DND-41 (cell line): Measurements from ENCODE around the gene TEN1.

ENCODE experiments used
- ATAC-seq: fragments of 200-7000 bp; cut with Tn5 transposase; 3 replicates; pipeline ENCODE4 v1.9.1; 2021; ENCODE audit warnings: low read depth; ENCODE audit not compliant: insufficient read depth
- DNase-seq: peaks from one replicate; pipeline ENCODE4 v3.0.0-alpha.2; 2020
- H2AFZ ChIP-seq: 2 replicates; pipeline ENCODE4 v1.6.0; 2012; ENCODE audit warnings: low read depth, low read length
- H3K27ac ChIP-seq: 2 replicates; pipeline ENCODE4 v1.5.1; 2012; ENCODE audit warnings: low read length, inconsistent platforms
- H3K27me3 ChIP-seq: fragments of 200-600 bp; sonication (generic); 2 replicates; pipeline ENCODE4 v1.6.0; 2012; ENCODE audit warnings: low read length, mild to moderate bottlenecking, inconsistent platforms; ENCODE audit not compliant: insufficient read depth, poor library complexity
- H3K36me3 ChIP-seq: 2 replicates; pipeline ENCODE4 v1.5.1; 2012; ENCODE audit warnings: low read length, inconsistent platforms; ENCODE audit not compliant: insufficient read depth
- H3K4me1 ChIP-seq: 2 replicates; pipeline ENCODE4 v1.5.1; 2012; ENCODE audit warnings: mild to moderate bottlenecking, low read length; ENCODE audit not compliant: insufficient read depth
- H3K4me2 ChIP-seq: 2 replicates; pipeline ENCODE4 v1.6.0; 2012; ENCODE audit warnings: mild to moderate bottlenecking, moderate library complexity, low read length, inconsistent platforms; ENCODE audit not compliant: insufficient read depth
- H3K4me3 ChIP-seq, 2 experiments: fragments of 200-600 bp in 1 of 2; shearing (Covaris generic) in 1 of 2; 2 replicates each; pipeline ENCODE4 v1.5.1; 2012 to 2016; ENCODE audit warnings: inconsistent platforms in 2 of 2, low read length in 2 of 2, mild to moderate bottlenecking in 2 of 2, low read depth in 1 of 2, moderate library complexity in 1 of 2
- H3K79me2 ChIP-seq: 2 replicates; pipeline ENCODE4 v1.6.0; 2012; ENCODE audit warnings: low read length, inconsistent platforms; ENCODE audit not compliant: insufficient read depth
- H3K9ac ChIP-seq: 2 replicates; pipeline ENCODE4 v1.6.0; 2012; ENCODE audit warnings: low read depth, mild to moderate bottlenecking, inconsistent platforms, low read length, moderate library complexity
- H3K9me3 ChIP-seq: 2 replicates; pipeline ENCODE4 v1.5.1; 2012; ENCODE audit warnings: low read length, moderate library complexity, mild to moderate bottlenecking, inconsistent platforms; ENCODE audit not compliant: insufficient read depth, severe bottlenecking
- H4K20me1 ChIP-seq: 2 replicates; pipeline ENCODE4 v1.6.0; 2012; ENCODE audit warnings: low read length; ENCODE audit not compliant: insufficient read depth
- EZH2 ChIP-seq: IDR thresholded peaks from 3 replicates; pipeline ENCODE4 v1.6.1; 2012; ENCODE audit warnings: borderline replicate concordance, low read depth, mild to moderate bottlenecking, moderate library complexity, low read length, inconsistent platforms; ENCODE audit not compliant: severe bottlenecking
- TF ChIP-seq, protein P1 (sequence below): IDR thresholded peaks from 2 replicates; pipeline ENCODE4 v1.5.1; 2012; ENCODE audit warnings: borderline replicate concordance, low read length, moderate library complexity, mild to moderate bottlenecking; ENCODE audit not compliant: poor library complexity, severe bottlenecking; ENCODE audit errors: extremely low read depth

Gene TEN1

GRCh38 chr17:75950421-75950820 is 28.6 kb upstream of the TEN1 start:
- no peak overlapping the region for H3K9ac ChIP-seq
- H3K36me3 ChIP-seq, result peaks cover 76% of the 10 kb centered on the region
- no peaks in the 10 kb centered on the region for H3K9me3 ChIP-seq
- no peaks in the 10 kb centered on the region for H3K27me3 ChIP-seq
- TF ChIP-seq EZH2, result no peak
- TF ChIP-seq, protein P1, sequence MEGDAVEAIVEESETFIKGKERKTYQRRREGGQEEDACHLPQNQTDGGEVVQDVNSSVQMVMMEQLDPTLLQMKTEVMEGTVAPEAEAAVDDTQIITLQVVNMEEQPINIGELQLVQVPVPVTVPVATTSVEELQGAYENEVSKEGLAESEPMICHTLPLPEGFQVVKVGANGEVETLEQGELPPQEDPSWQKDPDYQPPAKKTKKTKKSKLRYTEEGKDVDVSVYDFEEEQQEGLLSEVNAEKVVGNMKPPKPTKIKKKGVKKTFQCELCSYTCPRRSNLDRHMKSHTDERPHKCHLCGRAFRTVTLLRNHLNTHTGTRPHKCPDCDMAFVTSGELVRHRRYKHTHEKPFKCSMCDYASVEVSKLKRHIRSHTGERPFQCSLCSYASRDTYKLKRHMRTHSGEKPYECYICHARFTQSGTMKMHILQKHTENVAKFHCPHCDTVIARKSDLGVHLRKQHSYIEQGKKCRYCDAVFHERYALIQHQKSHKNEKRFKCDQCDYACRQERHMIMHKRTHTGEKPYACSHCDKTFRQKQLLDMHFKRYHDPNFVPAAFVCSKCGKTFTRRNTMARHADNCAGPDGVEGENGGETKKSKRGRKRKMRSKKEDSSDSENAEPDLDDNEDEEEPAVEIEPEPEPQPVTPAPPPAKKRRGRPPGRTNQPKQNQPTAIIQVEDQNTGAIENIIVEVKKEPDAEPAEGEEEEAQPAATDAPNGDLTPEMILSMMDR, result no peak
- H3K4me2 ChIP-seq, result no peak overlapping the region
- 0 out of 2 replicates have a peak, but pooled peaks cover 5% of the 10 kb centered on the region for H3K4me1 ChIP-seq
- no peak overlapping the region for H3K4me3 ChIP-seq
- H2AFZ ChIP-seq, result no peak overlapping the region
- no peak overlapping the region for H3K27ac ChIP-seq
- no peaks in the 10 kb centered on the region for H4K20me1 ChIP-seq
- H3K79me2 ChIP-seq, result no peaks in the 10 kb centered on the region
- ATAC-seq, result no peak
- DNase-seq, result no peak

- Histone ChIP-seq H3K36me3 (peaks cover 78% of the 10 kb centered on the region), H3K9me3 (no peaks in the 10 kb centered on the region), H3K4me1 (0 out of 2 replicates have a peak, but pooled peaks cover 5% of the 10 kb centered on the region), H3K27me3 (no peaks in the 10 kb centered on the region), H2AFZ (no peak overlapping the region), H3K27ac (no peak overlapping the region), H3K79me2 (no peaks in the 10 kb centered on the region), H4K20me1 (no peaks in the 10 kb centered on the region), H3K4me2 (no peak overlapping the region), H3K9ac (no peak overlapping the region), H3K4me3 (no peak overlapping the region)
- TF ChIP-seq EZH2, result no peak
- TF ChIP-seq, protein P1, result no peak
- no peak for DNase-seq
- ATAC-seq, result 0 out of 3 replicates have a peak, but pooled peaks have one; percentile 19
Measured at GRCh38 chr17:75950855-75951554, 28.0 kb upstream of the TEN1 start.

- H3K27me3 ChIP-seq, result no peaks in the 10 kb centered on the region
- no peaks in the 10 kb centered on the region for H3K9me3 ChIP-seq
- no peaks in the 10 kb centered on the region for H3K4me1 ChIP-seq
- no peak overlapping the region for H3K4me3 ChIP-seq
- peaks cover 17% of the 10 kb centered on the region for H3K36me3 ChIP-seq
- DNase-seq (no peak), ATAC-seq (no peak)
- no peak overlapping the region for H3K27ac ChIP-seq
- H3K4me2 ChIP-seq, result no peak overlapping the region
- no peak overlapping the region for H2AFZ ChIP-seq
- H3K9ac ChIP-seq, result no peak overlapping the region
- H3K79me2 ChIP-seq, result peaks cover 7% of the 10 kb centered on the region; the same call in 1 of the 2 replicates
- H4K20me1 ChIP-seq, result no peaks in the 10 kb centered on the region
- TF ChIP-seq, protein P1, result no peak
- TF ChIP-seq EZH2, result no peak
Measured at GRCh38 chr17:75959051-75959838, 19.8 kb upstream of the TEN1 start.
